GM21423 (cell line): Measurements from ENCODE around the gene SLC1A3.

Experiments
- ATAC-seq: cut with Tn5 transposase; IDR thresholded peaks from one replicate; pipeline ENCODE4 v1.9.1; 2021; ENCODE audit warnings: mild to moderate bottlenecking, moderate library complexity; ENCODE audit not compliant: unreplicated experiment

The SLC1A3 gene

GRCh38 chr5:36654564-36654963 lies 48.2 kb downstream of the SLC1A3 start:
- no peak for ATAC-seq

- no peak for ATAC-seq
Observed at GRCh38 chr5:36655161-36655560, 48.8 kb downstream of the SLC1A3 start.

GRCh38 chr5:36656556-36656955 lies 50.1 kb downstream of the SLC1A3 start:
- ATAC-seq: no peak

- ATAC-seq: no peak
Observed at GRCh38 chr5:36657563-36657995, 51.2 kb downstream of the SLC1A3 start.

- ATAC-seq: no peak
Observed at GRCh38 chr5:36658038-36658756, 51.8 kb downstream of the SLC1A3 start.

- ATAC-seq: no peak
Observed at GRCh38 chr5:36659411-36659810, 53.0 kb downstream of the SLC1A3 start.

- no peak for ATAC-seq
Observed at GRCh38 chr5:36660397-36661049, 54.1 kb downstream of the SLC1A3 start.

- no peak for ATAC-seq
Observed at GRCh38 chr5:36661456-36662220, 55.2 kb downstream of the SLC1A3 start.

- no peak for ATAC-seq
Observed at GRCh38 chr5:36662291-36662851, 56.0 kb downstream of the SLC1A3 start.

GRCh38 chr5:36664766-36665165 lies 58.4 kb downstream of the SLC1A3 start:
- no peak for ATAC-seq

- ATAC-seq: no peak
Observed at GRCh38 chr5:36665628-36666027, 59.2 kb downstream of the SLC1A3 start.

GRCh38 chr5:36666274-36666673 lies 59.9 kb downstream of the SLC1A3 start:
- ATAC-seq: no peak

- ATAC-seq: no peak
Observed at GRCh38 chr5:36666986-36667385, 60.6 kb downstream of the SLC1A3 start.

- no peak for ATAC-seq
Observed at GRCh38 chr5:36667824-36668223, 61.4 kb downstream of the SLC1A3 start.

GRCh38 chr5:36669015-36669651 lies 62.7 kb downstream of the SLC1A3 start:
- ATAC-seq: no peak

GRCh38 chr5:36670548-36670947 lies 64.1 kb downstream of the SLC1A3 start:
- no peak for ATAC-seq

- no peak for ATAC-seq
Observed at GRCh38 chr5:36675282-36675681, 68.9 kb downstream of the SLC1A3 start.

- no peak for ATAC-seq
Observed at GRCh38 chr5:36679221-36679989, 73.0 kb downstream of the SLC1A3 start.

GRCh38 chr5:36680066-36680465 lies 73.7 kb downstream of the SLC1A3 start:
- no peak for ATAC-seq

GRCh38 chr5:36681711-36682110 lies 75.3 kb downstream of the SLC1A3 start:
- no peak for ATAC-seq
